Fibroblast of lung (primary cell): ENCODE data around the gene PKP1. TPM values are rescaled to one million over a fixed set of nuclear protein-coding genes. Genes with fewer than 3 reads are reported as not detected.
"Not testable (repeated sequence)": the region's sequence is repeated elsewhere in the genome, so short reads cannot be mapped to it uniquely, and the experiment has no call there.

Source experiments
- DNase-seq, 2 donors: peaks; one replicate each; pipeline versions ENCODE4 v3.0.0 to v3.0.0-alpha.2; 2010; ENCODE audit warnings: low read depth in 2 of 2
- H2AFZ ChIP-seq: 2 replicates; pipeline ENCODE4 v1.5.1; 2012; ENCODE audit warnings: low read length, control low read depth, inconsistent platforms
- H3K27ac ChIP-seq: 2 replicates; pipeline ENCODE4 v1.5.1; 2011; ENCODE audit warnings: low read length, control low read depth; ENCODE audit not compliant: insufficient read depth
- H3K27me3 ChIP-seq: 2 replicates; pipeline ENCODE4 v1.5.1; 2011; ENCODE audit warnings: mild to moderate bottlenecking, low read length; ENCODE audit not compliant: control insufficient read depth, insufficient read depth
- H3K36me3 ChIP-seq: 2 replicates; pipeline ENCODE4 v1.5.1; 2011; ENCODE audit warnings: low read length; ENCODE audit not compliant: control insufficient read depth, insufficient read depth
- H3K4me1 ChIP-seq: 2 replicates; pipeline ENCODE4 v1.5.1; 2011; ENCODE audit warnings: low read length; ENCODE audit not compliant: control insufficient read depth, insufficient read depth; ENCODE audit errors: extremely low read depth
- H3K4me2 ChIP-seq: 2 replicates; pipeline ENCODE4 v1.5.1; 2011; ENCODE audit warnings: low read length, control low read depth; ENCODE audit not compliant: insufficient read depth; ENCODE audit errors: extremely low read depth
- H3K4me3 ChIP-seq, 4 experiments: fragments of 200-600 bp in 1 of 4; sonication (generic) in 1 of 4; replicated peaks in 1 of 4; 2 replicates each; pipeline ENCODE4 v1.5.1; 2011 to 2016; ENCODE audit warnings: low read length in 4 of 4, low read depth in 3 of 4, mild to moderate bottlenecking in 3 of 4, control low read depth in 2 of 4, inconsistent platforms in 1 of 4, mixed read lengths in 1 of 4; ENCODE audit not compliant: insufficient read depth in 1 of 4; ENCODE audit errors: control extremely low read depth in 1 of 4
- H3K79me2 ChIP-seq: 2 replicates; pipeline ENCODE4 v1.5.1; 2012; ENCODE audit warnings: mild to moderate bottlenecking, low read length, inconsistent platforms; ENCODE audit not compliant: control insufficient read depth, insufficient read depth
- H3K9ac ChIP-seq: 2 replicates; pipeline ENCODE4 v1.5.1; 2011; ENCODE audit warnings: mild to moderate bottlenecking, low read length, control low read depth; ENCODE audit not compliant: insufficient read depth
- H3K9me3 ChIP-seq: 2 replicates; pipeline ENCODE4 v1.5.1; 2012; ENCODE audit warnings: low read depth, low read length; ENCODE audit not compliant: control insufficient read depth, insufficient read depth
- H4K20me1 ChIP-seq: 2 replicates; pipeline ENCODE4 v1.5.1; 2011; ENCODE audit warnings: low read length; ENCODE audit not compliant: control insufficient read depth, insufficient read depth; ENCODE audit errors: extremely low read depth
- CTCF ChIP-seq, 2 donors: IDR thresholded peaks in 1 of 2; conservative IDR thresholded peaks in 1 of 2; 1 replicate in 1 of 2; 2 replicates in 1 of 2; pipeline ENCODE4 v1.5.1; 2011 to 2012; ENCODE audit warnings: low read length in 2 of 2, control low read depth in 1 of 2, inconsistent platforms in 1 of 2, low read depth in 1 of 2, mild to moderate bottlenecking in 1 of 2
- EZH2 ChIP-seq: IDR thresholded peaks from 2 replicates; pipeline ENCODE4 v1.5.1; 2012; ENCODE audit warnings: low read length, control low read depth, mild to moderate bottlenecking; ENCODE audit errors: missing control alignments
- polyA plus RNA-seq, 2 donors: library from polyadenylated mRNA; depleted of rRNA in 1 of 2; stranded (reverse) in 1 of 2; unstranded in 1 of 2; fragments of >200 nt; gene quantifications; 2 replicates each; pipeline ENCODE4 v1.2.1, GENCODE V29; 2011 to 2012; ENCODE audit warnings: missing spikeins in 1 of 2
- total RNA-seq: library from RNA; depleted of rRNA; stranded (reverse); fragments of >200 nt; gene quantifications from 2 replicates; pipeline ENCODE4 v1.2.1, GENCODE V29; 2014

The PKP1 gene
- total and polyA plus RNA-seq, 2 donors (not counting 1 experiment from before 2014, with no cell fraction given) = under 0.01 to 0.08 TPM

GRCh38 chr1:201254625-201255478 lies 28.5 kb upstream of the PKP1 start:
- Histone ChIP-seq H3K4me2 (no peak overlapping the region), H3K79me2 (no peaks in the 10 kb centered on the region), H3K9me3 (no peaks in the 10 kb centered on the region), H3K9ac (no peak overlapping the region), H3K4me3 (no peak overlapping the region), H4K20me1 (no peaks in the 10 kb centered on the region), H3K4me1 (peaks cover 4% of the 10 kb centered on the region), H3K27me3 (peaks cover 3% of the 10 kb centered on the region), H2AFZ (no peak overlapping the region), H3K27ac (no peak overlapping the region), H3K36me3 (no peaks in the 10 kb centered on the region)
- TF ChIP-seq EZH2 (no peak), CTCF (conservative IDR thresholded peaks at IDR 0.05 in 1 of 2, IDR thresholded peaks at IDR 0.05 in 1 of 2; ENCODE audit: low read depth in 1 of 2, low read length in 2 of 2) (peak; percentile 95 to 96)
- DNase-seq = peak in 1 of 2 donors; percentile 28

GRCh38 chr1:201255479-201256362 lies 27.6 kb upstream of the PKP1 start:
- no peaks in the 10 kb centered on the region for H3K79me2 ChIP-seq
- H4K20me1 ChIP-seq = no peaks in the 10 kb centered on the region
- no peak overlapping the region for H3K4me3 ChIP-seq
- H3K9ac ChIP-seq = no peak overlapping the region
- H3K9me3 ChIP-seq = no peaks in the 10 kb centered on the region
- H3K4me2 ChIP-seq = no peak overlapping the region
- no peak overlapping the region for H3K27ac ChIP-seq
- peaks cover 3% of the 10 kb centered on the region for H3K27me3 ChIP-seq
- H3K4me1 ChIP-seq = peaks cover 8% of the 10 kb centered on the region
- H2AFZ ChIP-seq = no peak overlapping the region
- DNase-seq = no peak
- TF ChIP-seq EZH2 (no peak), CTCF (conservative IDR thresholded peaks at IDR 0.05 in 1 of 2, IDR thresholded peaks at IDR 0.05 in 1 of 2; ENCODE audit: low read depth in 1 of 2, low read length in 2 of 2) (no peak)
- no peaks in the 10 kb centered on the region for H3K36me3 ChIP-seq

GRCh38 chr1:201258132-201258531 lies 25.2 kb upstream of the PKP1 start:
- H3K79me2 ChIP-seq, H3K36me3 ChIP-seq, H3K9ac ChIP-seq, H3K4me2 ChIP-seq, H3K9me3 ChIP-seq, H2AFZ ChIP-seq, H3K27me3 ChIP-seq, H4K20me1 ChIP-seq, H3K4me1 ChIP-seq, H3K27ac ChIP-seq, DNase-seq, H3K4me3 ChIP-seq: not testable (repeated sequence)
